Measurements from ENCODE around the gene BRME1. TPM values are rescaled to one million over a fixed set of nuclear protein-coding genes. Genes with fewer than 3 reads are reported as not detected.

Gene BRME1
- total RNA-seq, 1 donor from 2014 or later: 9.2 TPM

GRCh38 chr19:13887517-13887916, 18.4 kb downstream of the BRME1 start:
- Mint-ChIP-seq H3K36me3 (no peaks in the 10 kb centered on the region), H3K4me1 (ENCODE audit: unreplicated experiment) (peaks cover 4% of the 10 kb centered on the region), H3K27ac (no peak overlapping the region), H3K27me3 (no peaks in the 10 kb centered on the region), H3K4me3 (no peak overlapping the region), H3K9me3 (no peaks in the 10 kb centered on the region)
- DNase-seq (ENCODE audit: extremely low spot score, unreplicated experiment): no peak
- TF ChIP-seq CTCF (conservative IDR thresholded peaks at IDR 0.05): no peak

GRCh38 chr19:13887018-13887436, 18.9 kb downstream of the BRME1 start:
- H3K4me3 Mint-ChIP-seq: no peak overlapping the region
- no peaks in the 10 kb centered on the region for H3K36me3 Mint-ChIP-seq
- H3K9me3 Mint-ChIP-seq: no peaks in the 10 kb centered on the region
- H3K27me3 Mint-ChIP-seq: no peaks in the 10 kb centered on the region
- no peak overlapping the region for H3K27ac Mint-ChIP-seq
- DNase-seq (ENCODE audit: extremely low spot score, unreplicated experiment): no peak
- TF ChIP-seq CTCF (conservative IDR thresholded peaks at IDR 0.05): no peak
- peaks cover 6% of the 10 kb centered on the region for H3K4me1 Mint-ChIP-seq (ENCODE audit: unreplicated experiment)

GRCh38 chr19:13885826-13886365, 20.0 kb downstream of the BRME1 start:
- no peaks in the 10 kb centered on the region for H3K9me3 Mint-ChIP-seq
- peaks cover 11% of the 10 kb centered on the region for H3K4me1 Mint-ChIP-seq (ENCODE audit: unreplicated experiment)
- no peaks in the 10 kb centered on the region for H3K27me3 Mint-ChIP-seq
- H3K27ac Mint-ChIP-seq: no peak overlapping the region
- DNase-seq (ENCODE audit: extremely low spot score, unreplicated experiment): no peak
- no peak for TF ChIP-seq CTCF (conservative IDR thresholded peaks at IDR 0.05)
- H3K4me3 Mint-ChIP-seq: no peak overlapping the region
- no peaks in the 10 kb centered on the region for H3K36me3 Mint-ChIP-seq

GRCh38 chr19:13884726-13885591, 21.0 kb downstream of the BRME1 start:
- no peaks in the 10 kb centered on the region for H3K27me3 Mint-ChIP-seq
- no peak for TF ChIP-seq CTCF (conservative IDR thresholded peaks at IDR 0.05)
- H3K36me3 Mint-ChIP-seq: no peaks in the 10 kb centered on the region
- H3K27ac Mint-ChIP-seq: no peak overlapping the region
- H3K4me3 Mint-ChIP-seq: no peak overlapping the region
- DNase-seq (ENCODE audit: extremely low spot score, unreplicated experiment): no peak
- H3K4me1 Mint-ChIP-seq (ENCODE audit: unreplicated experiment): peaks cover 14% of the 10 kb centered on the region
- no peaks in the 10 kb centered on the region for H3K9me3 Mint-ChIP-seq

GRCh38 chr19:13883516-13884064, 22.3 kb downstream of the BRME1 start:
- DNase-seq (ENCODE audit: extremely low spot score, unreplicated experiment): no peak
- H3K36me3 Mint-ChIP-seq: no peaks in the 10 kb centered on the region
- H3K9me3 Mint-ChIP-seq: no peaks in the 10 kb centered on the region
- peak; percentile 39 for TF ChIP-seq CTCF (conservative IDR thresholded peaks at IDR 0.05)
- peaks cover 14% of the 10 kb centered on the region for H3K4me1 Mint-ChIP-seq (ENCODE audit: unreplicated experiment)
- no peak overlapping the region for H3K4me3 Mint-ChIP-seq
- no peak overlapping the region for H3K27ac Mint-ChIP-seq
- no peaks in the 10 kb centered on the region for H3K27me3 Mint-ChIP-seq
